ENCODE results near the gene DOCK3.
"Not testable (repeated sequence)": the region's sequence is repeated elsewhere in the genome, so short reads cannot be mapped to it uniquely, and the experiment has no call there.

The DOCK3 gene

DNA sequence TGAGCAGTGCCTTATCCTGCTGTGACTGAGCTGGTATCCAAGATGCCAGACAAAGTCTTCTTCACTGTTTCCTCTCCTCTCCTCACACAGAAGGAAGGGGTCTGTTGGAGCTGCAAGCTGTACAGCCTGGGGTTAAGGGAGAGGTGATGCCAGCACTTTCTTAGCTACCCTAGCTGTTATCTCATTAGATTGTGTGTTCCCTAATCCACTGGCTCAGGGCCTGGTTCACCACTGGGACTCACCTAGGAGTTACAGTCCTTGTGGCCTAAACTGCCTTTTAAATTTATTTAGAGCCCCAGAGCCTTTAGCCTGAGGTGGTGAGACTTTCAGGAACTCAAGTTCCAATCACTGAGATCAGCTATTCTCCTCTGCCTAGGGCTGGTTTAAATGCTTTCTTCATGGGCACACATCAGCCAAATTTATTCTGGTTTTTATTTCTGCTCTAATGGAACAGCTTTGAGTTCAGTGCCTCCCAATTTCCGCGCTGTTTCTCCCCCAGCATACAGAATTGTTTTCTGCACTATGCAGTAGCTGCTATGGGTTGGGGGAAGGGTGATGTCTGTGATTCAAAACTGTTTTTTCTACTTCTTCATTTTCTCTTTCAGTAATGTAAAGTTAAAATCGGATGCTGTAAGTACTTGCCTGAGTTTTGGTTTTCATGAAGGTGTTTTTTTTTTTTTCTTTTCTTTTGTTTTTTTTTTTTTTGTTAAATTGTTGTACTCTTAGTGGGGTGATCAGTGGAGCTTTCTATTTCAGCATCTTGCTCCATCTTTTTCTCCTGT lies 198.8 kb downstream of the DOCK3 start:
- in situ Hi-C loops (cut with MboI; ENCODE audit: low sequenced_read_pairs): no loop called here

DNA sequence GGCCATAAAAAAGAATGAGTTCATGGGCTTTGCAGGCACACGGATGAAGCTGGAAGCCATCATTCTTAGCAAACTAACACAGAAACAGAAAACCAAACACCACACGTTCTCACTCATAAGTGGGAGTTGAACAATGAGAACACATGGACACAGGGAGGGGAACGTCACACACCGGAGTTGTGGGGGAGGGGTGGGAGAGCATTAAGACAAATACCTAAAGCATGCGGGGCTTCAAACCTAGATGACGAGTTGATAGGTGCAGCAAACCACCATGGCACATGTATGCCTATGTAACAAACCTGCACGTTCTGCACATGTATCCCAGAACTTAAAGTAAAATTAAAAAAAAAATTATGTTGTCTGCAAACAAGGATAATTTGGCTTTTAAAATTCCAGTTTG lies 200.1 kb downstream of the DOCK3 start:
- in situ Hi-C loops (cut with MboI; ENCODE audit: low sequenced_read_pairs): not testable (repeated sequence)

DNA sequence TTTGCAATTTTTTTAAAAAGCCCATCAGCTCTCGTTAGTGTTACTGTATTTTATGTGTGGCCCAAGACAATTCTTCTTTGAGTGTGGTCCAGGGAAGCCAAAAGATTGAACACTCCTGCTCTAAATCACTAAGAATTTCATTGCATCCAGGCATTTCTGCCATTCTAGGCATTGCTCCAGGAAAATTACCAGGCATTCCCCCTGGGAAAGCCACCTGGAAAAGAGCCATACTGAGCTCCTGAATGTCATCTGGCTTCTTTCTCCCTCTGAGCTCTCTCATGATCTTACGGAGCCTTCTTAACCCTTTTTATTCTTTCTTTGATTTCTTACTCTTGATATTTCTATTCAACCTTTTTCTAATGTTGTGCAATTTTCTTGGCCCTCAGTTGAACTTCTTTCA lies 202.2 kb downstream of the DOCK3 start:
- in situ Hi-C loops (cut with MboI; ENCODE audit: low sequenced_read_pairs): no loop called here

DNA sequence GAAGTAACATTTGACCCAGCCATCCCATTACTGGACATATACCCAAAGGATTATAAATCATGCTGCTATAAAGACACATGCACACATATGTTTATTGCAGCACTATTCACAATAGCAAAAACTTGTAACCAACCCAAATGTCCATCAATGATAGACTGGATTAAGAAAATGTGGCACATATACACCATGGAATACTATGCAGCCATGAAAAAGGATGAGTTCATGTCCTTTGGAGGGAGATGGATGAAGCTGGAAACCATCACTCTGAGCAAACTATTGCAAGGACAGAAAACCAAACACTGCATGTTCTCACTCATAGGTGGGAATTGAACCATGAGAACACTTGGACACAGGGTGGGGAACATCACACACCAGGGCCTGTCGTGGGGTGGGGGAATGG lies 208.0 kb downstream of the DOCK3 start:
- in situ Hi-C loops (cut with MboI; ENCODE audit: low sequenced_read_pairs): not testable (repeated sequence)

DNA sequence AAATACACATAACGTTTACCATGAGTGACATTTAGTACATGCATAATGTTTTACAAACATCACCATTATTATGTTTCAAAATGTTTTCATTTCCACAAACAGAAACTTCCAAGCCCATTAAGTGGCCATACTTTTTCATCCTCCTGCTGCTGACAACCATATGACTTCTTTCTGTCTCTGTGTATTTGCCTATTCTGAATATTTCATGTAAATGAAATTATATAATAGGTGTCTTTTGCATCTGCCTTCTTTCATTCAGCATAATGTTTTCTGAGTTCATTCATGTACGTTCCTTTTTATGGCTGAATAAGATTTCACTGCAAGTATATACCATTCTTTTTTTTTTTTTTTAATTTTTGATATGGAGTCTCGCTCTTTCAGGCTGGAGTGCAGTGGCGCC lies 209.0 kb downstream of the DOCK3 start:
- in situ Hi-C loops (cut with MboI; ENCODE audit: low sequenced_read_pairs): no loop called here

DNA sequence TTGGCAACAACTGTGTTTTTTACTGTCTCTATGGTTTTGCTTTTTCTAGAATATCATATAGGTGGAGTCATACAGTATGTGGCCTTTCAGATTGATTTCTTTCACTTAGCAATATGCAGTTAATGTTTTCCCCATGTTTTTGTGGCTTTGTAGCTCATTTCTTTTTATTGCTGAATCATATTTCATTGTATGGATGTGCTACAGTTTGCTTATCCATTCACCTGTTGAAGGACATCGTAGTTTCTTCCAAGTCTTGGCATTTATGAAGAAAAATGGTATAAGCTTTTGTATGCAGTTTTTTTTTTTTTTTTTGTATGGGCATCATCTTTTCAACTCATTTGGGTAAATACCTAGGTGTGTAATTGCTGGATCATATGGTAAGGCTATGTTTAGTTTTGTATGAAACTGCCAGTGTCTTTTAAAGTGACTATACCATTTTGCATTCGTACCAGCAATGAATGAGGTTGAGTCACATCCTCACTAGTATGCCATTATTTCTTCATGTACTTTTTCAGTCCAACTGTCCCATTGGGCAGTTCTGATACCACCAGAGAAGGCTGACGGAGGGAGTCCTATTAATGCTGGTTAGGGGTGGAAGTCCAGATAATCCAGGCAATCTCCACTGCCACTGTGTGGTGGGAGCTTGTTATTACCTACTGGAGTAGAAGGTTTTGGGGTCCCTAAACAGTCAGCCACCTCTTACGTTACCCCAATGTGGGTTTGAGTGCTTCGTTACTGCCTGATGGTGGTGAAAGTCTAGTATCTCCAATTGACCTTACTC lies 210.5 kb downstream of the DOCK3 start:
- in situ Hi-C loops (cut with MboI; ENCODE audit: low sequenced_read_pairs): no loop called here

DNA sequence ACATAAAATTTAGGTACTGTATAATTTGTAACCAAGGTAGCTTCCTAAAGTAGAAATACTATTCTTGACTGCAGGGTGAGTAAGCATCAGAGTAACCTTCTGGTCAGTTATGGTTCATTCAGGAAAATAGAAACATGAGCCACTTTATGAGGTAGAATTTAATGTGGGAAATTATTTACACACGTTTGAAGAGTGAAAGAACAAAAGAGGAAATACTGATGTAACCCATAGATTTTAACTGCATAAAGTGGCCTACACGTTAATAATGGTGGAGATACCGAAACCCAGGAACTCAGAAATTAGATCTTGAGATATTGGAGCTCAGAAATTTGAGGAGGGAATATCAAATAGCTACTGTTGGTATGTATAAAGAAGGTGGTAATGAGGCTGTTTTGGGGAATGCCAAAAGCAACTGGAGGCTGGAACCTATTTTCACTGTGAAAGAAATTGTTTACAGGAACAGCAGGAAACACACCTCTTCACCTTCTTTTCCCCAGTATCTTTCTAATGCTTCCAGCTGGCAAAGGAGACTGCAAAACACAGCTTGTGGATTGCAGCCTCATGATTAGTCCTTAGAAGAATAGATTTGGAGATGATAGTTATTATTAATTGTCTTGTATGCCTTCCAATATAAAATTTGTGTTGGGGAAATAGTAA lies 216.1 kb downstream of the DOCK3 start:
- in situ Hi-C loops (cut with MboI; ENCODE audit: low sequenced_read_pairs): no loop called here

DNA sequence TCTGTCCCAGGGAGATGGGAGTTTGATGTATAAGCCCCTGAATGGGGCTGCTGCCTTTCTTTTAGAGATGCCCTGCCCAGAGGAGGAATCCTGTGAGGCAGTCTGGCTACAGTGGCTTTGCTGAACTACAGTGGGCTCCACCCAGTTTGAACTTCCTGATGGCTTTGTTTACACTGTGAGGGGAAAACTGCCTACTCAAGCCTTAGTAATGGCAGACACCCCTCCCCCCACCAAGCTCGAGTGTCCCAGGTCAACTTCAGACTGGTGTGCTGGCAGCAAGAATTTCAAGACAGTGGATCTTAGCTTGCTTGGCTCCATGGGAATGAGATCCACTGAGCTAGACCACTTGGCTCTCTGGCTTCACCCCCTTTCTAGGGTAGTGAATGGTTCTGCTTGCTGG lies 226.4 kb downstream of the DOCK3 start:
- in situ Hi-C loops (cut with MboI; ENCODE audit: low sequenced_read_pairs): not testable (repeated sequence)

DNA sequence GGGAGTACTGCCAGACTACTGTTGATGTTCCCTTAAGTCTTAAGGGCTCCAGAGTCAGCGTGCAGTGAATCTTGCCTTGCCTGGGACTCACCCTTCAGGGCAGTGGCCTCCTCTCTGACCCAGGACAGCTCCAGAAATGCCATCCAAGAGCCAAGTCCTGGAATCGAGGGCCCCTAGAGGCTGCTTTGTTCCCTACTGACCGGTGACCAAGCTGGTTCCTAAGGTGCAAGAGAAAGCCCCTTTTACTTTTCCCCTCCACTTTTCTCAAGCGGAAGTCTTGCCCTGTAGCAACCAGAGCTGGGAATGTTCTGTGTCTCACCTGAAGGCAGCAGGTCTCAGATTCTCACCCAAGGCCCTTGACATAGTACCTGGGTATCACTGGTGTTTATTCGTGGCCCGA lies 238.0 kb downstream of the DOCK3 start:
- in situ Hi-C loops (cut with MboI; ENCODE audit: low sequenced_read_pairs): no loop called here

DNA sequence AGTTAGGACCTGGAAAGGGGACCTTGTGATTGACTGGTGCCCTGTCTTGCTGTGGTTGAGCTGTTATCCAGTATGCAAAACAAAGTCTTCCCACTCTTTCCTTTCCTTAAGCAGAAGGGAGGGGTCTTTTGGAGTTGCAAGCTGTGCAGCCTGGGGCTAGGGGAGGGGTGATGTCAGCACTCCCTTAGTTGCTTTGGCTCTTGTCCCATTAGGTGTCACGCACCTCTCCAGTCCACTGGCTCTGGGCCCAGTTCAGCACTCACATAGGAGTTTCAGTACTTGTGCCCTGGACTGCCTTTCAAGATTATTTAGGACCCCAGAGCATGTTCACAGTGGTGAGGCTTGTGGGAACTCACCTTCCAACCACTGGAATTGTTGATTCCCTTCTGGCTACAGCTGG lies 238.5 kb downstream of the DOCK3 start:
- in situ Hi-C loops (cut with MboI; ENCODE audit: low sequenced_read_pairs): no loop called here

DNA sequence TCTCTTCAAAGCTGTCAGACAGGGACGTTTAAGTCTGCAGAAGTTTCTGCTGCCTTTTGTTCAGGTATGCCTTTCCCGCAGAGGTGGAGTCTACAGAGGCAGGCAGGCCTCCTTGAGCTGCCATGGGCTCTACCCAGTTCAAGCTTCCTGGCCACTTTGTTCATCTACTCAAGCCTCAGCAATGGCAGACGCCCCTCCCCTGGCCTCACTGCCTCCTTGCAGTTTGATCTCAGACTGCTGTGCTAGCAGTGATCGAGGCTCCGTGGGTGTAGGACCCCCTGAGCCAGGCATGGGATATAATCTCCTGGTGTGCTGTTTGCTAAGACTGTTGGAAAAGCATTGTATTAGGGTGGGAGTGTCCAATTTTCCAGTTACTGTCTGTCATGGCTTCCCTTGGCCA lies 247.3 kb downstream of the DOCK3 start:
- in situ Hi-C loops (cut with MboI; ENCODE audit: low sequenced_read_pairs): not testable (repeated sequence)

DNA sequence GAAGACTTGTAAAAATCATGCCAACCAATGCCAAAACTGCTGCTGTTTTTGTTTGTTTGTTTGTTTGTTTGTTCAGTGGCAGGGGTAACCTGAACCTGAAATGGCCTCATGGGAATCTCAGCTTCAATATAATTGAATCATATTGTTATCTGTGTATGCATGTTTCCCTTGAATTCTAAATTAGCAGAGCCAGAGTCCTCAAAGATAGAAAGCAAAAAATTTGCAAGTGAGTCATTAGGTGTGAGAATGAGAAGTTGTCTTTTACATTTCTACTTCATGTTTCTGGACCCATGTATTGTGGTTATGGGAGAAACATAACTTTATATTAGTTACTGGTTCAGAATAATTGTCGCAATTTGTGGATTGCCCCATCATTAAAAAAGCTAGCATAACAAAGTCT lies 249.2 kb downstream of the DOCK3 start:
- in situ Hi-C loops (cut with MboI; ENCODE audit: low sequenced_read_pairs): no loop called here

DNA sequence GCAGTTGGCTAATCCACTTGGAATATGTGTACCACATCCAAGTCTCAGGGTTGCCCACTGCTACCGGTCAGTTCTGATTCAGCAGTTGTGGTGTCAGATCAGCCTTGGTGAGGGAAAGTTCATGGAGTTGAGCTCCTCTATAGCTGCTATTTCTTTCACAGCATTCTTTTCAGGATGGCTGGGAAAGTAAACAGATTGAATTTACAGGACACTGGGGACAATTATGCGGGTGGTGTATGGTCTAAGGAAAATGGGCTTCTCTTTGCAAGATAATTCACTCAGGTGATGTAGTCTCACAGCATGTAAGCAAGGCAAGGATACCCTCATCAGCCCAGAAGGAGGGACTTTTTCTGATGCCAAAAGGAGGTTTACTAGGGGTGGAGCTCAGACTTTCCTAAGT lies 249.9 kb downstream of the DOCK3 start:
- in situ Hi-C loops (cut with MboI; ENCODE audit: low sequenced_read_pairs): no loop called here

DNA sequence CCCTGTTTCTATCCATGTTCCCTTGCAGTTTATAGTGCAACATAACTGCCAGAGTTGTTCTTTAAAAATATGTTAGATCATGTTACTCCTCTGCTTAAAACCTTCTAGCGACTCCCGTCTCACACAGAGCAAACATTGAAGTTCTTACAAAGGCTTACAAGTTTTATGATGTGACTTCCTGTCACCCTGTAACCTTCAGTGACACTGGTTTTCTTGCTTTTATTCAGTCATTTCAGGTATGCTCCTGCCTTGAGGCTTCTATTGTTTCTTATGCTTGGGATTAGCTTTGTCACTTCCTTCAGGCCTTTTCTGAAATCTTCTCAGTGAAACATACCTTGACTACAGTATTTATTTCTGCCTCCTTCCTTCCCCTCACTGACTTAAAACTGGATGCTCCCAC lies 252.1 kb downstream of the DOCK3 start:
- in situ Hi-C loops (cut with MboI; ENCODE audit: low sequenced_read_pairs): no loop called here

DNA sequence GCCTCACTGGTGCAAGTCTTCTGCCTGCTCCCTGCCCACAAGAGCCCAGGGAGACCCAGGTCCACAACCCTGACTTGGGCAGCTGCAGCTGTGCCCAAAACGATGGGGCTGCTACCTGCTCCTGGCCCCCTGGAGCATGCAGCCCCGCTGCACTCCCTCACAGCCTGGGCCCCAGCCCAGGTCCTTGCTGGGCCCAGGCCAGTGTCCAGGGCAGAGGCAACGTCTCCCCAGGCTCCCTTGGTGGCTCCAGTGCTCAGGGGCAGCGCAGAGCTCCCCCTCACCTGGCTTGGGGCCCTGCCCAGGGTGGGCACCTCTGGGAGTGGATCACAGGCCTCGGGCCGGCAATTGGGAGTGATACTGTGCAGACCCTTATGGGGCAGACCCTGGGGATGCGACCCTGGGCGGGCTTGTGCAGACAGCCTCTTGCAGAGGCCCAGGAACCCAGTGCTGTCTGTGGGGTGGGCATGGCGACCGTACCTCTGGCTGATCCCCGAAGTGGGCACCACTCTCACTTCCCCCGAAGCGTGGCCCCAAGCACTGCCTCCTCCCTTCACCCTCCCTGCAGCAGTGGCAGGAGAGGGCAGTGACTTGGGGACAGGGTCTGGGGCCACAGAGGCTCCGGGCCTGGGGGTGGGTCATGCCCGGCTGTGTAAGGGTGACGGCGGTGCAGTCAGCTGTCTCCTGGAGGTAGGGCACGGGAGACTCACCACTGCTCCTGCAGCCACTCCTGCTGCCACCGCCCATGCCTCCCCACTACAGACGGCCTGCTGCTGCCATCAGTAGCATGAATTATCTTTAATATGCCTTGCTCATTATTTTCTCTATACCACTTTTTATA lies 255.9 kb downstream of the DOCK3 start:
- in situ Hi-C loops (cut with MboI; ENCODE audit: low sequenced_read_pairs): no loop called here

DNA sequence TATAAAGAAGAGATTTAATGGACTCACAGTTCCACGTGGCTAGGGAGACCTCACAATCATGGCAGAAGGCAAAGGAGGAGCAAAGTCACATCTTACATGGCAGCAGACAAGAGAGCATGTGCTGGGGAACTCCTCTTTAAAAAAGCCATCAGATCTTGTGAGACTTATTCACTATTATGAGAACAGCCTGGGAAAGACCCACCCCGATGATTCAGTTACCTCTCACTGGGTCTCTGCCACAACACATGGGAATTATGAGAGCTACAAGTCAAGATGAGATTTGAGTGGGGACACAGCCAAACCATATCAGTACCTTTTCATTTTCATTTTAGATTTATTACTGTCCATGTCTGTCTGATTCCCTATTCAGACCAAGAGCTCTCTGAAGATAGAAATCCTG lies 258.2 kb downstream of the DOCK3 start:
- in situ Hi-C loops (cut with MboI; ENCODE audit: low sequenced_read_pairs): not testable (repeated sequence)

DNA sequence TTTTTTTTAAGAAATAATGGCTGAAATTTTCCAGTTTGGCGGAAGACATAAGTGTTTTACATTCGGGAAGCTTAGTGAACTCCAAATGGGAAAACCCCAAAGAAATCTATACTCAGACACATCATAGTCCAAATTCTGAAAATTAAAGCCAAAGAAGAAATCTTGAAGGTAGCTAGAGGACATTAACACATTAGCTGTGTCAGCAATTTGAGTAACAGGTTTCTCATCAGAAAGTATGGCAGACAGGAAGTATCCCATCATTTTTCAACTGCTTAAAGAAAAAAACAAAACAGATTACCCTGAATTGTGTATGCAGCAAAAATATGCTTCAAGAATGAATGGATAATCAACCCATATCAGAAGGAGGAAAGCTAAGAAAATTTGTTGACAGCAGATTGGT lies 261.7 kb downstream of the DOCK3 start:
- in situ Hi-C loops (cut with MboI; ENCODE audit: low sequenced_read_pairs): no loop called here

DNA sequence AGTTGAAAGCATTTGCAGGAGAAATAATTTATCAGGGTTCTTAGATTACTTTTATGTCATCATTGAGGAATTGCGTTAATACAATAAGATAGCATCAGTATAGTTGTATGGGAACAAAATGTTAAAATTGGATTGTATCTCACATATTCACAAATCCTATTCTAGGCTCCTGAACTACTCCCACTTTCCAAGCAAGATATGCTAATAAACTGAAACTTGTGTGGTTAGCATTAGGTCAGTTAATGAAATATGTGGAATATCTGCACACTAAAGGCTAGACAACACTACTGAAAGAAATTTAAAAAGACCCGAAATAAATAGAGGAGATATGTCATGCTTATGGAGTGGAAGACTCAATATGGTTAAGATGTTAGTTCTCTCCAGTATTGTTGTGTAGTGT lies 272.7 kb downstream of the DOCK3 start:
- in situ Hi-C loops (cut with MboI; ENCODE audit: low sequenced_read_pairs): no loop called here

DNA sequence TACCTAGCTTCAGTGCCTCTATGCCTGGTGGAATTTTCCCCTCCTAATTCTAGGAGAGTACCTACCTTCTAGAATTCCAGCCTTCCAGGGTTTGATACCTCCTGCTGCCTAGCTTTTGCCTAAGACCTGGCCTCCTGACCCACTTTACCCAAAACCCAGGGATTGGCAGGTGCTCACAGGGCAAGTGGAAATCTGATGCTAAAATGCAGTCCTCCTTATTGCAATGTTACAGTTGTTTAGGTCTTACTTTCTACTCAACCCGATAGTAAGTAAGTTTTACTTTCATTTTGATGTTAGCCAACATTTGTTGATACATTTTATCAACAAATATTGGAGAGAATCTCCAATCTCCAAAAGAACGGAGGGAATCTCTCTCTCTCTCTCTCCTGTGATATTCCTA lies 275.9 kb downstream of the DOCK3 start:
- in situ Hi-C loops (cut with MboI; ENCODE audit: low sequenced_read_pairs): no loop called here

DNA sequence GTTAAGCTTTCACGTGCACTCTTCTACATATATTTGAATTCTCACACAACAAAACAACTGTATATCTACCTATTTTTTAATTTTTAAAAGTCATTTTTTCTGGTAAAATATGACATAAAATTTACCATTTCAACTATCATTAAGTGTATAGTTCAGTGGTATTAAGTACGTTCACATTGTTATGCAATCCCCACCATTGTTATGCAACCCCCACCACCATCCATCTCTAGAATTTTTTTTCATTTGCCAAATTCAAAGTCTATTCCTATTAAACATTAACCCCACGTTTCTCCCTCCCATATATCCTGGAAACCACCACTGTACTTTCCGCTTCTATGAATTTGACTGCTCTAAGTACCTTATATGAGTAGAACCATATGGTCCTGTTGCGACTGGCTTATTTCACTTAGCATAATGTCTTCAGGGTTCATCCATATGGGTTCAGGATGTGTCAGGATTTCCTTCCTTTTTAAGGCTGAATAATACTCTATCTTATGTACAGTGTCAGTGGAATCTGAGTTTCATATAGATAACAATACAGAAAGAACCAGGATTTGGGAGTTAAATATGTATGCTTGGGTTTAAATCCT lies 279.2 kb downstream of the DOCK3 start:
- in situ Hi-C loops (cut with MboI; ENCODE audit: low sequenced_read_pairs): no loop called here

DNA sequence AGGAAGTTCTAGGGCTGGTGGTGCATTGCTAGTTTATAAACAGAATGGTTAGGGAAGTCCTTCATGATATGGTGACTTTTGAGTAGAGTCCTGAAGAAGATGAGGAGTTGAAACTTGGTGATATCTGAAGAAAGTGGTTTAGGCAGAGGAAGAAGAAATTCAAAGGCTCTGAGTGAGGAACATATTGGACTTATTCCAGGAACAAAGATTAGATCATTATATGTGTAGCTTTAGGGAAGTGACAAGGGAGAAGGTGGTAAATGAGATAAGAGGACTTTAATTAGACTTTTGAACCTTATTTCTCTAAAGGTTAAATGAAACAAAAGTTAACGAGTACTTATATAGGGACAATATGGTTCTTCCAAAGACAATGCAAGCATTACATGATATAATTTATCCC lies 286.7 kb downstream of the DOCK3 start:
- in situ Hi-C loops (cut with MboI; ENCODE audit: low sequenced_read_pairs): no loop called here

Measured in HL-60/S4 (cell line).